GM12878 (cell line): Measurements from ENCODE around the gene AFTPH. TPM values are rescaled to one million over a fixed set of nuclear protein-coding genes. Genes with fewer than 3 reads are reported as not detected.

Source experiments
- BHLHE40 ChIP-seq, 2 experiments: fragments of 450-650 bp in 1 of 2; IDR thresholded peaks; 2 replicates each; pipeline ENCODE4 v1.6.1; 2011 to 2017; ENCODE audit warnings: low read depth in 2 of 2, borderline replicate concordance in 1 of 2, improper control_type of control experiment in 1 of 2, low read length in 1 of 2, mild to moderate bottlenecking in 1 of 2
- CBX3 ChIP-seq: fragments of 200-600 bp; sonication (generic); IDR thresholded peaks from 2 replicates; pipeline ENCODE4 v1.6.1; 2016; ENCODE audit warnings: low read depth, borderline replicate concordance
- CHD2 ChIP-seq: IDR thresholded peaks from 2 replicates; pipeline ENCODE4 v1.6.1; 2011; ENCODE audit warnings: low read depth, low read length, improper control_type of control experiment, borderline replicate concordance
- CUX1 ChIP-seq: IDR thresholded peaks from 2 replicates; pipeline ENCODE4 v1.6.1; 2012; ENCODE audit warnings: improper control_type of control experiment, low read depth, low read length; ENCODE audit not compliant: insufficient replicate concordance
- ELK1 ChIP-seq: IDR thresholded peaks from 2 replicates; pipeline ENCODE4 v1.6.1; 2012; ENCODE audit warnings: low read depth, low read length, improper control_type of control experiment
- FOS ChIP-seq: IDR thresholded peaks from 3 replicates; pipeline ENCODE4 v1.6.1; 2011; ENCODE audit warnings: borderline replicate concordance; ENCODE audit not compliant: insufficient read length; ENCODE audit errors: extremely low read depth
- FOXK2 ChIP-seq: fragments of 450-650 bp; IDR thresholded peaks from 2 replicates; pipeline ENCODE4 v1.6.1; 2017; ENCODE audit warnings: mild to moderate bottlenecking, moderate library complexity
- GATAD2B ChIP-seq: fragments of 450-650 bp; conservative IDR thresholded peaks from 2 replicates; pipeline ENCODE4 v1.6.1; 2017; ENCODE audit warnings: low read depth, mild to moderate bottlenecking, moderate library complexity
- MAX ChIP-seq: IDR thresholded peaks from 2 replicates; pipeline ENCODE4 v1.6.1; 2012; ENCODE audit warnings: low read depth, low read length, improper control_type of control experiment
- MTA3 ChIP-seq: IDR thresholded peaks from 2 replicates; pipeline ENCODE4 v1.6.1; 2012; ENCODE audit warnings: low read length, inconsistent platforms, borderline replicate concordance
- NBN ChIP-seq: fragments of 450-650 bp; IDR thresholded peaks from 2 replicates; pipeline ENCODE4 v1.6.1; 2016
- NFIC ChIP-seq: IDR thresholded peaks from 2 replicates; pipeline ENCODE4 v1.6.1; 2012; ENCODE audit warnings: low read depth, mild to moderate bottlenecking, inconsistent platforms, low read length, moderate library complexity
- NFYB ChIP-seq: IDR thresholded peaks from 2 replicates; pipeline ENCODE4 v1.6.1; 2011; ENCODE audit warnings: low read depth, mild to moderate bottlenecking, low read length, improper control_type of control experiment, moderate library complexity; ENCODE audit not compliant: insufficient read depth
- NRF1 ChIP-seq: conservative IDR thresholded peaks from 2 replicates; pipeline ENCODE4 v1.6.1; 2011; ENCODE audit warnings: mild to moderate bottlenecking, low read depth, low read length, improper control_type of control experiment
- POLR2A ChIP-seq: IDR thresholded peaks from 2 replicates; pipeline ENCODE4 v1.6.1; 2011; ENCODE audit warnings: low read depth, mild to moderate bottlenecking, low read length
- RB1 ChIP-seq: fragments of 450-650 bp; formaldehyde crosslinking; IDR thresholded peaks from 2 replicates; pipeline ENCODE4 v1.6.1; 2017; ENCODE audit warnings: mild to moderate bottlenecking, borderline replicate concordance
- SIN3A ChIP-seq: IDR thresholded peaks from 2 replicates; pipeline ENCODE4 v1.6.1; 2012; ENCODE audit warnings: low read depth, low read length, improper control_type of control experiment
- SREBF2 ChIP-seq: IDR thresholded peaks from 2 replicates; pipeline ENCODE4 v1.6.1; 2012; ENCODE audit warnings: mild to moderate bottlenecking, low read length
- SUZ12 ChIP-seq: fragments of 200-600 bp; sonication (generic); IDR thresholded peaks from one replicate; pipeline ENCODE4 v1.6.1; 2018; ENCODE audit warnings: antibody characterized with exemption, mild to moderate bottlenecking; ENCODE audit not compliant: unreplicated experiment
- TAF1 ChIP-seq: IDR thresholded peaks from 2 replicates; pipeline ENCODE4 v1.6.1; 2011; ENCODE audit warnings: mild to moderate bottlenecking, low read depth, low read length, borderline replicate concordance
- USF1 ChIP-seq: IDR thresholded peaks from 2 replicates; pipeline ENCODE4 v1.6.1; 2011; ENCODE audit warnings: borderline replicate concordance, low read depth, mild to moderate bottlenecking, moderate library complexity, mixed read lengths, low read length; ENCODE audit not compliant: insufficient read depth; ENCODE audit errors: extremely low read length
- WRNIP1 ChIP-seq: IDR thresholded peaks from 2 replicates; pipeline ENCODE4 v1.6.1; 2011; ENCODE audit warnings: low read depth, low read length, improper control_type of control experiment, borderline replicate concordance
- polyA plus RNA-seq, 11 experiments: library from polyadenylated mRNA; depleted of rRNA in 4 of 11; unstranded in 6 of 11; stranded (reverse) in 5 of 11; fragments of >200 nt; fragmentation: Nextera tagmentation in 4 of 11; fragmentation: Illumina TruSeq in 1 of 11; extraction: Ambion mirVana in 4 of 11; extraction: Trizol in 1 of 11; gene quantifications; 1 replicate in 1 of 11; 2 replicates in 10 of 11; pipeline versions ENCODE4 v1.2.1 to v1.2.3, GENCODE V29; 2011 to 2016; ENCODE audit warnings: inconsistent platforms in 2 of 11, missing spikeins in 2 of 11, low read depth in 1 of 11
- total RNA-seq, 4 experiments: library from RNA; depleted of rRNA in 3 of 4; stranded (reverse); fragments of >200 nt in 3 of 4; fragmentation: Illumina TruSeq in 1 of 4; extraction: Trizol in 1 of 4; gene quantifications; 2 replicates each; pipeline versions ENCODE4 v1.2.1 to v1.2.3, GENCODE V29; 2013 to 2021

The AFTPH gene
- total and polyA plus RNA-seq, 10 of the 15 experiments (the other 5 are each of a cell fraction or from before 2014, with no cell fraction given), result 25.6 to 77.3 (median 39.5) TPM

GRCh38 chr2:64635976-64636911 is 112.1 kb downstream of the AFTPH start (continued):
- no peak for TF ChIP-seq ELK1
- no peak for TF ChIP-seq WRNIP1
- TF ChIP-seq MTA3, result peak; percentile 51; the same call in 1 of the 2 replicates
- peak; percentile 77 for TF ChIP-seq NFIC
- TF ChIP-seq SREBF2, result no peak
- TF ChIP-seq MAX, result peak; percentile 34
- no peak for TF ChIP-seq NFYB
- TF ChIP-seq NRF1, result no peak
- no peak for TF ChIP-seq FOXK2
- no peak for TF ChIP-seq FOS
- no peak for TF ChIP-seq SIN3A
- TF ChIP-seq CBX3, result no peak
- peak; percentile 52 for TF ChIP-seq POLR2A
- no peak for TF ChIP-seq NBN
- no peak for TF ChIP-seq RB1
- TF ChIP-seq CUX1, result no peak
- no peak for TF ChIP-seq TAF1
- TF ChIP-seq SUZ12, result no peak
- TF ChIP-seq USF1, result no peak
- TF ChIP-seq GATAD2B, result 0 out of 2 replicates have a peak, but pooled peaks have one; percentile 37
- TF ChIP-seq BHLHE40 (IDR thresholded peaks at IDR 0.05; ENCODE audit: borderline replicate concordance in 1 of 2, low read depth in 2 of 2, low read length in 1 of 2), result peak in 1 of 2 experiments; percentile 24; a peak in 1 of 4 replicates
- no peak for TF ChIP-seq CHD2
